GM12874 (cell line): Measurements from ENCODE around the gene SCARF2.

Source experiments
- TF ChIP-seq, protein P1 (sequence below): IDR thresholded peaks from 2 replicates; pipeline ENCODE4 v1.5.1; 2011; ENCODE audit warnings: low read depth, mild to moderate bottlenecking, control low read depth, low read length, moderate library complexity; ENCODE audit not compliant: insufficient read depth

SCARF2 gene, protein sequence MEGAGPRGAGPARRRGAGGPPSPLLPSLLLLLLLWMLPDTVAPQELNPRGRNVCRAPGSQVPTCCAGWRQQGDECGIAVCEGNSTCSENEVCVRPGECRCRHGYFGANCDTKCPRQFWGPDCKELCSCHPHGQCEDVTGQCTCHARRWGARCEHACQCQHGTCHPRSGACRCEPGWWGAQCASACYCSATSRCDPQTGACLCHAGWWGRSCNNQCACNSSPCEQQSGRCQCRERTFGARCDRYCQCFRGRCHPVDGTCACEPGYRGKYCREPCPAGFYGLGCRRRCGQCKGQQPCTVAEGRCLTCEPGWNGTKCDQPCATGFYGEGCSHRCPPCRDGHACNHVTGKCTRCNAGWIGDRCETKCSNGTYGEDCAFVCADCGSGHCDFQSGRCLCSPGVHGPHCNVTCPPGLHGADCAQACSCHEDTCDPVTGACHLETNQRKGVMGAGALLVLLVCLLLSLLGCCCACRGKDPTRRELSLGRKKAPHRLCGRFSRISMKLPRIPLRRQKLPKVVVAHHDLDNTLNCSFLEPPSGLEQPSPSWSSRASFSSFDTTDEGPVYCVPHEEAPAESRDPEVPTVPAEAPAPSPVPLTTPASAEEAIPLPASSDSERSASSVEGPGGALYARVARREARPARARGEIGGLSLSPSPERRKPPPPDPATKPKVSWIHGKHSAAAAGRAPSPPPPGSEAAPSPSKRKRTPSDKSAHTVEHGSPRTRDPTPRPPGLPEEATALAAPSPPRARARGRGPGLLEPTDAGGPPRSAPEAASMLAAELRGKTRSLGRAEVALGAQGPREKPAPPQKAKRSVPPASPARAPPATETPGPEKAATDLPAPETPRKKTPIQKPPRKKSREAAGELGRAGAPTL

DNA sequence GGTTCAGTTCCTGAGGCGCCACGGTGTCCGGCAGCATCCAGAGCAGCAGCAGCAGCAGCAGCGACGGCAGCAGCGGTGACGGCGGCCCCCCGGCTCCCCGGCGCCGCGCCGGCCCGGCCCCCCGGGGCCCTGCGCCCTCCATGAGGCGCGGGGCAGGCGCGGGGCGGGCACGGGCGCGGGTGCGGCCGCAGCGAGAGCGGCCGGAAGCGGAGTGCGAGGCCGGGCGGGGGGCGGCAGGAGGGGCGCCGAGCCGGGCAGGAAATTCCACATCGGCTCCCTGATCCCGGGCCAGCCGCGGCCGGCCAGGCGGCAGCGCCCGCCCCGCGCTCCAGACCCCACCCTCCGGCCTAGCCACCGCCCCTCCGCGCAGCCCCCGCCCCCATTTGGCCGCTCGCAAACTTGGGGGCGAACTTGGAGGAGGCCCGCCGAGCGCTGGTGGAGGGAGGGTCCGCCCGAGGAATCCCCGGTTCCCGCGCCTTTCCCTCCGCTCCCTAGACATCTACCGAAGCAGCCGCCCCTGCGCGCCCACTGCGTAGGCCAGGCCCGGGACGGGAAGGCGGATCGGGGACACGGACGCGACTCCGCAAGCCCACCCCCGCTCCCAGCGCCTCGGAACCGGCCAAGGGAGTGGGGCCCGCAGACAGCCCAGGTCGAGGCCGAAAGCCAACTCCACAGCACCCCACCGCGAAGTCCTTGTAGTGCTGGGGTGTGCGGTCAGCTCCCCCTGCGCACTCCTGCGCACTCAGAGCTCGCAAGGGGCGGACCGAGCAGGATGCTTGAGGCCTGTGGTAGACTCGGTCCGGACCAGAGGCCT, at the start of gene SCARF2:
TSS of gene SCARF2 (minus strand) at position 213 of the 814 bp plus-strand sequence. CDS start at position 142, 71 bp downstream.
- TF ChIP-seq, protein P1, sequence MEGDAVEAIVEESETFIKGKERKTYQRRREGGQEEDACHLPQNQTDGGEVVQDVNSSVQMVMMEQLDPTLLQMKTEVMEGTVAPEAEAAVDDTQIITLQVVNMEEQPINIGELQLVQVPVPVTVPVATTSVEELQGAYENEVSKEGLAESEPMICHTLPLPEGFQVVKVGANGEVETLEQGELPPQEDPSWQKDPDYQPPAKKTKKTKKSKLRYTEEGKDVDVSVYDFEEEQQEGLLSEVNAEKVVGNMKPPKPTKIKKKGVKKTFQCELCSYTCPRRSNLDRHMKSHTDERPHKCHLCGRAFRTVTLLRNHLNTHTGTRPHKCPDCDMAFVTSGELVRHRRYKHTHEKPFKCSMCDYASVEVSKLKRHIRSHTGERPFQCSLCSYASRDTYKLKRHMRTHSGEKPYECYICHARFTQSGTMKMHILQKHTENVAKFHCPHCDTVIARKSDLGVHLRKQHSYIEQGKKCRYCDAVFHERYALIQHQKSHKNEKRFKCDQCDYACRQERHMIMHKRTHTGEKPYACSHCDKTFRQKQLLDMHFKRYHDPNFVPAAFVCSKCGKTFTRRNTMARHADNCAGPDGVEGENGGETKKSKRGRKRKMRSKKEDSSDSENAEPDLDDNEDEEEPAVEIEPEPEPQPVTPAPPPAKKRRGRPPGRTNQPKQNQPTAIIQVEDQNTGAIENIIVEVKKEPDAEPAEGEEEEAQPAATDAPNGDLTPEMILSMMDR: no peak

DNA sequence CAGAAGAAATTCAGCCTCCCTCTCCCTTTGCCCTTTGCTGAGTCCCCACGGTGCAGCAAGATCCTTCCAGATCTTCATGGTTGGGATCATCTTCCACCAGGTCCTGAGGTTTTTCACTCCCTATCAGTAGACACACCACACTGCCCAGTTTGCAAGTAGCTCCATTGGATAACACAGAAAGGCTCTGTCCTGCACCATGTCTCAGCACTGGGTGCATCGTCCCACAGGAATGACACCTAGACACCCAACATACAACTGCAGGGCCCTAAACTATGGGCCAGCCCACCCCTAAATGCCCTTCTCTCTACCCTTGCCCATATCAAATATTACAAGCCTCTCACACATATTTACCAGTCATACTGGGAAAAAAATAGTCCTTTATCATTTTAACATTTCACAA, 48.6 kb upstream of the SCARF2 start:
- TF ChIP-seq, protein P1: no peak

DNA sequence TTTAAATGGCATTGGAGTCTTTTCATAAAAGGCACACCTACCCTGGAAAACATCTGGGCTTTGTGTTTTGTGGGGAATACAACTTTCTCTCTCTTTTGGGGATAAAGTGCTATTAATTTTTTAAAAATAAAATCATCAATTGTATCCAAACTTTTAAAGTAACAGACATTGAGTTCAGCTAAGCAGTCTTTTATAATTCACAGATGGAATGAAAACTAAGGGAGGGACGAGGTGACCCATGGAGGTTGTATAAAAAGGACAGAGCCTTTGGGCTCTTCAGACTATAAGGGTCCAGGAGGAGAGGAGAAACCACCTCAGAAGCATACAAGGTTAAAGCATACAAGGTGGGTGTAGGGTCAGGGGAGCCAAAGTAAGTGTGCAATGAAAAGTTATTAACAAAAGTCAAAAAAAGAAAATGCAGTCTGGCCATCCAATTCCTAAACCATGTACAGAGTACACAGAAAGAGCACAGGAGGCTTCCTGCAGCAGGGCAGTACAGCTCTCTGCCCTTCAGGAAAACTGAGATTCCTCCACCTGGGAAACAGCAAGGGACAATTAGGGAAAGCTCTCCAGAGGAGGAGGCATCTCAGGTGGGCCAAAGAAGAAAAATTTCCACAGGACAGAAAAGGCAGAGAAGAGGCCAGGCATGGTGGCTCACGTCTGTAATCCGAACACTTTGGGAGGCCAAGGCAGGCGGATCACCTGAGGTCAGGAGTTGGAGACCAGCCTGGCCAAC, 47.5 kb upstream of the SCARF2 start:
- TF ChIP-seq, protein P1: no peak

DNA sequence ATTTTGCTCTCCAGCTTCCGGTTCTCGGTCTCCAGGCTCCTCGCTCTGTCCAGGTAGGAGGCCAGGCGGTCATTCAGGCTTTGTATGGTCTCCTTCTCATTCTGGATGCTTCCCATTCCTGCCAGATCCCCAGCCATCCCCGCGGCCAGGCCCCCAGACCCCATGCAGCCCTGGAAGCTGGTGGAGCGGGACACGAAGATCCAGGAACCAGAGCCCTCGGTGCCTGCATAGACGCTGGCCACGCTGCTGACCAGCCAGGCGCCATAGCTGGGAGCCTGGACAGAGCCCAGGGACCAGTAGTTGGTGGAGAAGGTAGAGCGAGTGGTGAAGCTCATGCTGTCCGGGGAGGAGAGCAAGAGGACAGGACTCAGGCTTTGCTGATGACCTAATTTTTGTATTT, 46.1 kb upstream of the SCARF2 start:
- TF ChIP-seq, protein P1: no peak

DNA sequence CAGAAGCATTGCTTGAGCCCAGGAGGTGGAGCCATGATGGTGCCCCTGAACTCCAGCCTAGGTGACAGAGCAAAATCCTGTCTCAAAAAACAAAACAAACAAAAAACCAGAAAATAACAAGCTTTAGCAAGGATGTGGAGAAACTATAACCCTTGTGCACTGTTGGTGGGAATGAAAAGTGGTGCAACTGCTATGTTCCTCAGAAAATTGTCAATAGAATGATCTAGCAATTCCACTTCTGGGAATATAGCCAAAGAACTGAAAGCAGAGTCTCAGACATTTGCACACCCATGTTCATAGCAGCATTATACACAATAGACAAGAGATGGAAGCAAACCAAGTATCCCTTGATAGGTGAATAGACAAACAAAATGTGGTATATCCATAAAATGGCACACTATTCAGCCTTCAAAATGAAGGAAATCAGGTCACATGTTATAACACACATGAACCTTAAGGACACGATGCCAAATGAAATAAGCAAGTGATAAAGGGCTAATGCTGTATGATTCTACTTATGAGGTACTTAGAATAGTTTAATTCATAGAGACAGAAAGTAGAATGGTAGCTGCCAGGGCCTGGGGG, 42.1 kb upstream of the SCARF2 start:
- TF ChIP-seq, protein P1: no peak

DNA sequence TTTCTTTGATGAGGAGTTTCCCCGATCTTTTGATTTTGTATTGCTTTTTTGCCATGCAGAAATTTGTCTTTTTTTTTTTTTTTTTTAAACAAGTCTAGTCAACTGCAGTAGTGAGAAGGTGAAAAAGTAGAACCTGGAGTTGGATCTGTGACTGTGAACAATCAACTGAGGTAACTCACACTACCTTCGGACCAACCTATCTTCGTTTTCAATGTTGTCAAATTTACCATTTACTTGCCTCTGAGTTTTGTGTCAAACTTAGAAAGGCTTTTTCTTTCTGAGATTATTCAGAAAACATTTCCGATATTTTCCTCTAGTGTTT, 37.5 kb upstream of the SCARF2 start:
- TF ChIP-seq, protein P1: no peak
